Fibroblast of pulmonary artery (primary cell): ENCODE results near the gene B3GNT3.
"Not testable (repeated sequence)": the region's sequence is repeated elsewhere in the genome, so short reads cannot be mapped to it uniquely, and the experiment has no call there.

ENCODE experiments used
- DNase-seq: peaks from one replicate; pipeline ENCODE4 v3.0.0-alpha.2; 2010; ENCODE audit warnings: low read depth
- H3K4me3 ChIP-seq: replicated peaks from 2 replicates; pipeline ENCODE4 v1.5.1; 2011; ENCODE audit warnings: low read depth, mild to moderate bottlenecking, control low read depth, low read length, moderate library complexity
- CTCF ChIP-seq: IDR thresholded peaks from 2 replicates; pipeline ENCODE4 v1.5.1; 2011; ENCODE audit warnings: mild to moderate bottlenecking, control low read depth, low read length, inconsistent platforms; ENCODE audit errors: missing control alignments

The B3GNT3 gene

GRCh38 chr19:17790059-17790780 is 4.7 kb upstream of the B3GNT3 start:
- no peak for DNase-seq
- no peak for TF ChIP-seq CTCF
- no peak overlapping the region for H3K4me3 ChIP-seq

DNA sequence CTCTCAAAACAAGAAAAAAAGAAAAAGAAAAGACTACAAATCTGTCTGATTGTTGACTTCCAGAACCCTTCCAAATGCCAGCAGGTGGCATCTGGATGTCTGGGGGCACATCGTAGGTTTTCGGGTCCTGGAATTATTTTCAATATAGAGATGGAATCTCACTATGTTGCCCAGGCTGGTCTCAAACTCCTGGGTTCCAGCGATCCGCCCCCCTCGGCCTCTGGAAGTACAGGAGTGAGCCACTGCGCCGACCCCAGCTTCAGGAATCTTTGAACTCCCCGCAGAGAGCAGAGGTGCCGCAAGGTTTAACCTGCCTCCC is 567 bp upstream of the B3GNT3 start:
- no peak for TF ChIP-seq CTCF
- H3K4me3 ChIP-seq, result no peak overlapping the region
- no peak for DNase-seq

- no peak for DNase-seq
- H3K4me3 ChIP-seq, result no peak overlapping the region
- TF ChIP-seq CTCF, result no peak
These were observed 538 bp downstream of the B3GNT3 start for GRCh38 chr19:17795495-17795856.

- H3K4me3 ChIP-seq, result no peak overlapping the region
- TF ChIP-seq CTCF, result no peak
- DNase-seq, result no peak
These were observed 1.3 kb downstream of the B3GNT3 start for GRCh38 chr19:17796013-17796837.

DNA sequence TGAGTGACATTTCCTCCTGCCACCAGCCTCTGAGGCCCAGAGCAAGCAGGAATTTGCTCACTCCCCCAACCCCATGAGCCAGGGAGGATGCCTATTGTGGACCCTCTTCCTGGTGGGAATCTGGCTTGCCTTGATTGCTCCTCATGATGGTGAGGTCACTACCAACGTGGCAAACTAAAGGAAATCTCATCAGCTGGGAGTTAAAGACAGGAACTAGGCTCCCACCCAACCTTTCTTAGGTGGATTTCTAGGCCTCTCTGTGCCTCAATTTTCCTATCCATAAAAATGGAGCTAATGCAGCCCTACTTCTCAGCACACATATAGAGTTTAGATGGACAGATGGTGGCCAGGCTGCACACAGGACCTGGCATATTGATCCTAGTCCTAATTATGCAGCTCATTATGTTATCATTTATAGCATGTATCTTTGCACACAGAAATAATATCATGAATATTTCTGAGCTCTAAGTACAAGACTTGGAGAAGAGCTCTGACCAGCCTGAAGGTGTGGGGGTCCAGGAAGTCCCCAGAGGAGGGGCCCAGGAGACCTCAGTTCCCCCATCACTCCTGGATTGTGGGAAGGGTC is 2.0 kb downstream of the B3GNT3 start:
- no peak for TF ChIP-seq CTCF
- no peak for DNase-seq
- H3K4me3 ChIP-seq, result no peak overlapping the region

- no peak for DNase-seq
- no peak overlapping the region for H3K4me3 ChIP-seq
- no peak for TF ChIP-seq CTCF
These were observed 2.7 kb downstream of the B3GNT3 start for GRCh38 chr19:17797424-17798201.

DNA sequence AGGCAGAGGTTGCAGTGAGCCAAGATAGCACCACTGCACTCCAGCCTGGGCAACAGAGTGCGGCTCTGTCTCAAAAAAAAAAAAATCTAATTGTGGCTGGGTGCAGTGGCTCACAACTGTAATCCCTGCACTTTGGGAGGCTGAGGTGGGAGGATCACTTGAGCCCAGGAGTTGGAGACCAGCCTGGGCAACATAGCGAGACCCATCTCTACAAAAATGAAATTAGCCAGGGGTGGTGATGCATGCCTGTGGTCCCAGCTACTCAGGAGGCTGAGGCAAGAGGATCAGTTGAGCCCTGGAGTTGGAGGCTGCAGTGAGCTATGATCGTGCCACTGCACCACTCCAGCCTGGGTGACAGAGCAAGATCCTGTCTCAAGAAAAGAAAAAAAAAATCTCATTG is 3.7 kb downstream of the B3GNT3 start:
- DNase-seq, H3K4me3 ChIP-seq: not testable (repeated sequence)
